Caco-2 (cell line): ENCODE data around the gene C2orf72. TPM values are rescaled to one million over a fixed set of nuclear protein-coding genes. Genes with fewer than 3 reads are reported as not detected.

Experiments used
- Bru-seq: library from RNA; stranded (reverse); fragments of 400-500 nt; gene quantifications from one replicate; lab custom pipeline; 2021; lab: Mats Ljungman, UMichigan
- BruChase-seq, 2 experiments: library from RNA; stranded (reverse); fragments of 400-500 nt; gene quantifications; one replicate each; lab custom pipeline; 2021; lab: Mats Ljungman, UMichigan
- BruUV-seq: library from RNA; stranded (reverse); fragments of 400-500 nt; replicated peaks from 2 replicates; lab custom pipeline; 2021; lab: Mats Ljungman, UMichigan
- CTCF ChIA-PET: fragments of 300-600 bp; sonication (Branson Sonifier 250); formaldehyde crosslinking; loops from one replicate; lab custom pipeline; 2022; ENCODE audit warnings: antibody characterized with exemption; lab: Charles Lee
- POLR2A ChIA-PET: fragments of 300-600 bp; sonication (Branson Sonifier 250); formaldehyde crosslinking; loops from one replicate; lab custom pipeline; 2022; ENCODE audit warnings: antibody characterized with exemption; lab: Charles Lee
- DNase-seq, 2 experiments: peaks; one replicate each; pipeline versions ENCODE4 v3.0.0 to v3.0.0-alpha.2; 2020 to 2022
- H3K27me3 ChIP-seq: replicated peaks from 2 replicates; pipeline ENCODE4 v1.6.0; 2011; ENCODE audit warnings: low read length; ENCODE audit not compliant: control insufficient read depth, insufficient read depth
- H3K36me3 ChIP-seq: 2 replicates; pipeline ENCODE4 v1.5.1; 2011; ENCODE audit warnings: low read length; ENCODE audit not compliant: control insufficient read depth, insufficient read depth
- H3K4me1 ChIP-seq: fragments of 250-450 bp; sonication (Bioruptor Pico); 2 replicates; pipeline ENCODE4 v1.5.1; 2020; ENCODE audit warnings: mild to moderate bottlenecking
- H3K4me3 ChIP-seq: 2 replicates; pipeline ENCODE4 v1.5.1; 2011; ENCODE audit warnings: low read depth, mild to moderate bottlenecking, control low read depth, low read length
- H3K9me3 ChIP-seq: fragments of 250-450 bp; sonication (Bioruptor Pico); 2 replicates; pipeline ENCODE4 v1.5.1; 2020; ENCODE audit warnings: mild to moderate bottlenecking, moderate library complexity
- H3K27ac Mint-ChIP-seq: one replicate; pipeline ENCODE4 v1.8.0; 2022; ENCODE audit warnings: mixed read lengths; ENCODE audit not compliant: unreplicated experiment
- H3K27me3 Mint-ChIP-seq: one replicate; pipeline ENCODE4 v1.8.0; 2022; ENCODE audit warnings: mixed read lengths; ENCODE audit not compliant: insufficient read depth, unreplicated experiment
- H3K36me3 Mint-ChIP-seq: one replicate; pipeline ENCODE4 v1.8.0; 2022; ENCODE audit warnings: mild to moderate bottlenecking, mixed read lengths; ENCODE audit not compliant: insufficient read depth, unreplicated experiment
- H3K4me1 Mint-ChIP-seq: one replicate; pipeline ENCODE4 v1.8.0; 2022; ENCODE audit warnings: low read depth, mixed read lengths; ENCODE audit not compliant: unreplicated experiment
- H3K4me3 Mint-ChIP-seq: one replicate; pipeline ENCODE4 v1.8.0; 2022; ENCODE audit warnings: mild to moderate bottlenecking, moderate library complexity, mixed read lengths; ENCODE audit not compliant: unreplicated experiment
- H3K9me3 Mint-ChIP-seq: one replicate; pipeline ENCODE4 v1.8.0; 2022; ENCODE audit warnings: mixed read lengths; ENCODE audit not compliant: unreplicated experiment
- intact Hi-C: fragments of 100-400 bp; cut with micrococcal nuclease; formaldehyde crosslinking; loops from one replicate; pipeline ENCODE4 v1.10.0; 2022; ENCODE audit not compliant: unreplicated experiment
- long read RNA-seq: library from polyadenylated mRNA; stranded (forward); transcript quantifications from one replicate; pipeline ENCODE4 v2.0.0, GENCODE V29; 2022
- total RNA-seq: library from RNA; stranded (reverse); gene quantifications from 2 replicates; pipeline ENCODE4 v1.2.3, GENCODE V29; 2022
- TF ChIP-seq, protein P1 (sequence below), 2 experiments: fragments of 200-600 bp in 1 of 2; IDR thresholded peaks; 1 replicate in 1 of 2; 2 replicates in 1 of 2; pipeline versions ENCODE4 v1.5.1 to v1.8.0; 2011 to 2022; ENCODE audit warnings: antibody characterized with exemption in 1 of 2, control low read depth in 1 of 2, inconsistent platforms in 1 of 2, low read depth in 1 of 2, low read length in 1 of 2, mild to moderate bottlenecking in 1 of 2, moderate library complexity in 1 of 2; ENCODE audit not compliant: insufficient read depth in 1 of 2, severe bottlenecking in 1 of 2, unreplicated experiment in 1 of 2

The C2orf72 gene
- total RNA-seq = 90.5 and 105 TPM in 2 replicates
- percentile 96 among the genes with signal in this experiment for Bru-seq, nascent RNA
- percentile 96 among the genes with signal in this experiment for BruChase-seq, experiment 1, labeled RNA remaining after a 2-hour chase
- BruChase-seq, experiment 2, labeled RNA remaining after a 6-hour chase = percentile 95 among the genes with signal in this experiment
- long read RNA-seq, transcript C2orf72-201 (3 exons, 3,657 nt) = major isoform, 126 of 206 reads
- long read RNA-seq, transcript C2orf72-203 (3 exons, 579 nt) = minor isoform, 34 of 206 reads
- long read RNA-seq, partial matches to known transcripts = 19 of 206 reads
- long read RNA-seq, other reads (novel, unspliced or antisense) = 24 of 206 reads

GRCh38 chr2:231037202-231037730 is at the start of gene C2orf72:
TSS of gene C2orf72 (plus strand) at chr2:231037523. CDS start at chr2:231037566, 43 bp downstream.
- Mint-ChIP-seq H3K4me3 (peak within 1 kb of the TSS; percentile 91), H3K36me3 (peaks cover 34% of the 10 kb centered on the region), H3K9me3 (no peaks in the 10 kb centered on the region), H3K4me1 (peaks cover 35% of the 10 kb centered on the region), H3K27ac (peak within 1 kb of the TSS; percentile 72), H3K27me3 (no peaks in the 10 kb centered on the region)
- H3K4me3 ChIP-seq = peak within 1 kb of the TSS; percentile 86
- no peaks in the 10 kb centered on the region for H3K27me3 ChIP-seq
- no TSS peak for BruUV-seq
- peaks cover 58% of the 10 kb centered on the region for H3K4me1 ChIP-seq
- DNase-seq = peak; percentile 74 to 80
- intact Hi-C loops = no loop called here
- no peaks in the 10 kb centered on the region for H3K9me3 ChIP-seq
- CTCF ChIA-PET = no interaction called here
- TF ChIP-seq, protein P1, sequence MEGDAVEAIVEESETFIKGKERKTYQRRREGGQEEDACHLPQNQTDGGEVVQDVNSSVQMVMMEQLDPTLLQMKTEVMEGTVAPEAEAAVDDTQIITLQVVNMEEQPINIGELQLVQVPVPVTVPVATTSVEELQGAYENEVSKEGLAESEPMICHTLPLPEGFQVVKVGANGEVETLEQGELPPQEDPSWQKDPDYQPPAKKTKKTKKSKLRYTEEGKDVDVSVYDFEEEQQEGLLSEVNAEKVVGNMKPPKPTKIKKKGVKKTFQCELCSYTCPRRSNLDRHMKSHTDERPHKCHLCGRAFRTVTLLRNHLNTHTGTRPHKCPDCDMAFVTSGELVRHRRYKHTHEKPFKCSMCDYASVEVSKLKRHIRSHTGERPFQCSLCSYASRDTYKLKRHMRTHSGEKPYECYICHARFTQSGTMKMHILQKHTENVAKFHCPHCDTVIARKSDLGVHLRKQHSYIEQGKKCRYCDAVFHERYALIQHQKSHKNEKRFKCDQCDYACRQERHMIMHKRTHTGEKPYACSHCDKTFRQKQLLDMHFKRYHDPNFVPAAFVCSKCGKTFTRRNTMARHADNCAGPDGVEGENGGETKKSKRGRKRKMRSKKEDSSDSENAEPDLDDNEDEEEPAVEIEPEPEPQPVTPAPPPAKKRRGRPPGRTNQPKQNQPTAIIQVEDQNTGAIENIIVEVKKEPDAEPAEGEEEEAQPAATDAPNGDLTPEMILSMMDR (IDR thresholded peaks at IDR 0.05; ENCODE audit: insufficient read depth in 1 of 2, low read depth in 1 of 2, low read length in 1 of 2, severe bottlenecking in 1 of 2, unreplicated experiment in 1 of 2) = no peak
- H3K36me3 ChIP-seq = peaks cover 6% of the 10 kb centered on the region
- POLR2A ChIA-PET = interaction anchor here (0.6 to 1.4 kb wide), 3 partner anchors 13 to 37 kb away, joined by 3 read pairs; no protein-coding TSS in a partner anchor

DNA sequence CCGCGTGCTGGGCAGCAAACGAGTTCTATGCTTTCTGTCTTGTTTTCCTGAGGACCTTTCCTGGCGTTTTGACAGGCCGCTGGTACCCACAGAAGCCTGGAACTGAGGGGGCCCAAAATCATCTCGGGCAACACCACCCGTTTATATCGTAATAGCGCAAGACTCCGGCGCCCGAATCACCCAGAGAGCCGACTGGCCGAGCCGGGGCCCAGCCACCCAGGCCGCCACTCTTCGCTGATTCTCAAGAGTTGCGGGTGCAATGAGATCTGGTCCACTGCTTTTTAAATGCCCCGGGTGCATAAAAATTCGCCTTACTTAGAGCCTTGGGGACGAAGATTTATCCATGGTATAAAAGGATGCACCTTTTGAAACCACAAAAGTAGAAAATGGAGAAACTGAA is 47.6 kb upstream of the C2orf72 start:
- no peak overlapping the region for H3K27ac Mint-ChIP-seq
- H3K9me3 Mint-ChIP-seq = no peaks in the 10 kb centered on the region
- peaks cover 6% of the 10 kb centered on the region for H3K4me1 Mint-ChIP-seq
- CTCF ChIA-PET = no interaction called here
- intact Hi-C loops = loop anchor here (5.0 kb wide), 1 partner anchor 47 kb away; no protein-coding TSS in a partner anchor
- no TSS peak for BruUV-seq
- H3K27me3 Mint-ChIP-seq = no peaks in the 10 kb centered on the region
- H3K9me3 ChIP-seq = no peaks in the 10 kb centered on the region
- H3K4me1 ChIP-seq = peaks cover 3% of the 10 kb centered on the region; the same call in 1 of the 2 replicates
- H3K4me3 ChIP-seq = no peak overlapping the region
- DNase-seq = no peak
- TF ChIP-seq, protein P1 (IDR thresholded peaks at IDR 0.05; ENCODE audit: insufficient read depth in 1 of 2, low read depth in 1 of 2, low read length in 1 of 2, severe bottlenecking in 1 of 2, unreplicated experiment in 1 of 2) = no peak
- H3K4me3 Mint-ChIP-seq = no peak overlapping the region
- POLR2A ChIA-PET = no interaction called here
- H3K27me3 ChIP-seq = no peaks in the 10 kb centered on the region
- no peaks in the 10 kb centered on the region for H3K36me3 ChIP-seq
- H3K36me3 Mint-ChIP-seq = no peaks in the 10 kb centered on the region

- no TSS peak for BruUV-seq
- Mint-ChIP-seq H3K4me3 (no peak overlapping the region), H3K36me3 (no peaks in the 10 kb centered on the region), H3K27me3 (no peaks in the 10 kb centered on the region), H3K27ac (no peak overlapping the region), H3K9me3 (no peaks in the 10 kb centered on the region), H3K4me1 (peaks cover 6% of the 10 kb centered on the region)
- H3K9me3 ChIP-seq = no peaks in the 10 kb centered on the region
- H3K4me1 ChIP-seq = peaks cover 3% of the 10 kb centered on the region; the same call in 1 of the 2 replicates
- TF ChIP-seq, protein P1 (IDR thresholded peaks at IDR 0.05; ENCODE audit: insufficient read depth in 1 of 2, low read depth in 1 of 2, low read length in 1 of 2, severe bottlenecking in 1 of 2, unreplicated experiment in 1 of 2) = no peak
- H3K36me3 ChIP-seq = no peaks in the 10 kb centered on the region
- H3K27me3 ChIP-seq = no peaks in the 10 kb centered on the region
- intact Hi-C loops = no loop called here
- CTCF ChIA-PET = no interaction called here
- POLR2A ChIA-PET = no interaction called here
- no peak for DNase-seq
- H3K4me3 ChIP-seq = no peak overlapping the region
Measured at GRCh38 chr2:230990131-230990898, 47.0 kb upstream of the C2orf72 start.
